GM20431 (cell line): ENCODE results near the gene LRRC3C.

Source experiments
- in situ Hi-C: fragments of 300-500 bp; cut with MseI, MboI; formaldehyde crosslinking; loops from one replicate; pipeline ENCODE4 v1.15.0; 2020; ENCODE audit warnings: low sequenced_read_pairs; ENCODE audit not compliant: unreplicated experiment

Gene LRRC3C

GRCh38 chr17:39971076-39971603 is 43.6 kb downstream of the LRRC3C start:
- in situ Hi-C loops: loop anchor here (10.0 to 25.0 kb wide), 2 partner anchors 96 to 209 kb away; no protein-coding TSS in a partner anchor

DNA sequence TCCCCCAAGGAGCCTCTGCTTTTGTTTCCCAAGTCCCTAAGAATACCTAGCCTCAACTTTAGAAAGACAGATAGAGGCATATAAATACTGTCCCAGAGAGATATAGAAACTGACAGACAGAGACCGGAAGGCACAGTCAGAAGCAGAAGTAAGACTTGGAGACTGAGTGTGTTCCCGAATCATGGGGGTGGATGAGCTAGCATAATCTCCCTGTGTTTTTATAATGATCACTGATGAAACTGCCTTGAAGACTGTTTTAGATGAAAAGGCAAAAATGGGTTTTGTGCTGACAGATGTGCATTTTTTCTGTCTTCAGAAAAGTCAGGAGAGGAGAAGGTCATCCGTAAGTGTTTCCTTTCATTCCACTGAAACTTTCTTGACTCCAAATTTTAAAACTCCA is 44.7 kb downstream of the LRRC3C start:
- in situ Hi-C loops: loop anchor here (10.0 to 25.0 kb wide), 2 partner anchors 97 to 210 kb away; no protein-coding TSS in a partner anchor

- in situ Hi-C loops: loop anchor here (10.0 to 25.0 kb wide), 2 partner anchors 99 to 211 kb away; no protein-coding TSS in a partner anchor
These were observed 46.0 kb downstream of the LRRC3C start for GRCh38 chr17:39973496-39973895.

DNA sequence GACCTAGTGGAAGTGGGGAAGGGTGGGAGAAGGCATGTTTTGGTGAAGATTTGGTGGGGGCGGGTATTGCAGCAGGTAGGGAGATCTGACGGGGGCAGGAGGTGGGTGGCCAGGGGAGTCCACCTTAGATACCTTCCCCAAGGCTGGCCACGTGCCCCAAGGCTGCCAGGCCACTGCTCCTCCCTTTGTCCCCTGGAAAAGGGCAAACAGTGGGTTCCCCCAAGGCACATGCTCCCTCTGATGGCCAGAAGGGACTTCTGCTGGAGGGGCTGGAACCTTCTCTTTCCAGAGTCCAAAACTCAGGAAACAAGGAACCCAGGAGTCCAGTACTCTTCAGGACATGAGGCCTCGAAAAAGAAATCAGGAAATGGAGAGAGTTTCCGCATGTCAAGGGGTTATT is 46.9 kb downstream of the LRRC3C start:
- in situ Hi-C loops: loop anchor here (10.0 to 25.0 kb wide), 2 partner anchors 100 to 212 kb away; no protein-coding TSS in a partner anchor

- in situ Hi-C loops: loop anchor here (10.0 kb wide), 1 partner anchor 101 kb away; no protein-coding TSS in a partner anchor
These were observed 48.3 kb downstream of the LRRC3C start for GRCh38 chr17:39975801-39976200.

DNA sequence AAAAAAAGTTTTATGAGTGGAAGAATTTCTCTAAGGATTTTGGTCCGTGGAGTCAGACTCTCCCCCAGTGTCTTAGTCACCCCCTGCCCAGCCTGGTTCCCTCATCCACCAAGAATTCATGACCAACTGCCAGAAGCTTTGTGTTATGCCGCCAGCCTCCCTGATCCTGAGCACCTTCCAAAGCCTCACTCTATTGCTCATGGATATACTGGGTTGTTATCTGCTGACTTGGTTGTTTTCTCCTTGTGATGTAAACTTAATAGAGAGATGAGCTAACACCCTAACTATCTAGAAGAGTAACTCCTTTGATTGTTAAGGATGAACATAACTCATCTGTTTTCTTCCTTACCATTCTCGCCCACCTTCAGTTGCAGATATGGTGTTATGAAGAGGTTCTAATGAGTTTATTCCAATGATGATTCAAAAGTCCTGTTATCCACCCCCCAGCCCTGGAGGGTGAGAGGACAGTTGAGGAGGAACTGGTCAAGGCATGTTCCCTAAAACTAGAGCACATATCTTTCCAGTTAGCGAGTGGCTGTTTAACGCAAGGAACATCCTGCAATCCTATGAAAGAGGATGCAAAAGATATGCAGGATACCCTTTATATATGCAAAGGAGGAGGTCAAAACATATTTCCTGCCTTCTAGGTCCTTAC is 51.6 kb downstream of the LRRC3C start:
- in situ Hi-C loops: loop anchor here (10.0 kb wide), 1 partner anchor 104 kb away; no protein-coding TSS in a partner anchor

- in situ Hi-C loops: loop anchor here (10.0 kb wide), 1 partner anchor 105 kb away; no protein-coding TSS in a partner anchor
These were observed 52.4 kb downstream of the LRRC3C start for GRCh38 chr17:39979893-39980350.

DNA sequence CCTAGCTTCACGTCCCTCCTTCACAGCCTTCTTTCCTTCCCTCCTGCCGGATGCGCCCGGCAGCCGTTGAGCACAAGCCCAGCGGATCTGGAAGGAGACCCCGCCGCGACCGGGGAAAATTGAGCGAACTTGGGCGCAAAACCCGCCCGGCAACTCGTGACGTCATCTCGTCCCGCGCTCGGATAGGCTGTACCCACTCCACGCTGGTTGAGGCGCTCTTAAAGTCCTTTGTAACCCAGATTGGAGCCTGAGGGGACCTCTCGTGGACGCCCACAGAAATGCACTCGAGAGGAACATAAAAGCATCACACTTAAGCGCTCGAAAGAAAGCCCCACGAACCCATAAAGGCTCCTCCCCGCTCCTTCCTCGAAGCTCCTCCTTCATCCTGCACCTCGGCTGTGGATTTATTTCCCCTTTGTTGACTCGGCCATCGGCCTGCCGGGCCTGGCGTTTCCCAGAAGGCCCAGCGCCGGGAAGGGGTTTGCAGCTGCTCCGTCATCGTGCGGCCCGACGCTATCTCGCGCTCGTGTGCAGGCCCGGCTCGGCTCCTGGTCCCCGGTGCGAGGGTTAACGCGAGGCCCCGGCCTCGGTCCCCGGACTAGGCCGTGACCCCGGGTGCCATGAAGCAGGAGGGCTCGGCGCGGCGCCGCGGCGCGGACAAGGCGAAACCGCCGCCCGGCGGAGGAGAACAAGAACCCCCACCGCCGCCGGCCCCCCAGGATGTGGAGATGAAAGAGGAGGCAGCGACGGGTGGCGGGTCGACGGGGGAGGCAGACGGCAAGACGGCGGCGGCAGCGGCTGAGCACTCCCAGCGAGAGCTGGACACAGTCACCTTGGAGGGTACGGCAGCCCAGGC is 53.0 kb downstream of the LRRC3C start, which contains the start of gene PSMD3:
Gene PSMD3 (plus strand): TSS at position 457 of the 856 bp plus-strand sequence. CDS start 164 bp downstream, at position 621.
- in situ Hi-C loops: no loop called here

DNA sequence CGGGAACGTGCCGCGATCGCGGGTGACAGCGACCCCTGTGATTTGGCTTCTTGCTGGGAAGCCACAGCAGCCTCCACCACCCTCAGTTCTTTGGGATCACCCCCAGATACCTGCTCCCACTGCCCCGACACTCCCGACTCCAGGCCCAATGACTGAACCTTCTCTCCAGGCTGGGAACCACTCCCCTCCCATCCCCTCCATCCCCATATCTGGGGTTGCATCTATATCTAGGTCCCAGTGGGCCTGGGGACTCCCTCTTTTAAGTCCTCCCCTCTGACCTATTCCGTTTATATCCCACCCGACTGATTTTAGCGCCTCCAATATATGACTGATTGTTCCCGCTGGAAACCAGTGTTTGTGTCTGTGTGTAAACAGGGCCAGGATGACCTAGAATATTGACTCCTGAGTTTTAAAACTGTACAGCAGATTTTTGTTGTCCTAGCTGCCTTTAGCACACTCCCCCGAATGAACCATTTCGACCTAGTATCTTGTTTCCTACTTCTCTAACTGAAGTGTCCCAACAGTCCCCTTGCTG is 53.7 kb downstream of the LRRC3C start:
- in situ Hi-C loops: no loop called here

DNA sequence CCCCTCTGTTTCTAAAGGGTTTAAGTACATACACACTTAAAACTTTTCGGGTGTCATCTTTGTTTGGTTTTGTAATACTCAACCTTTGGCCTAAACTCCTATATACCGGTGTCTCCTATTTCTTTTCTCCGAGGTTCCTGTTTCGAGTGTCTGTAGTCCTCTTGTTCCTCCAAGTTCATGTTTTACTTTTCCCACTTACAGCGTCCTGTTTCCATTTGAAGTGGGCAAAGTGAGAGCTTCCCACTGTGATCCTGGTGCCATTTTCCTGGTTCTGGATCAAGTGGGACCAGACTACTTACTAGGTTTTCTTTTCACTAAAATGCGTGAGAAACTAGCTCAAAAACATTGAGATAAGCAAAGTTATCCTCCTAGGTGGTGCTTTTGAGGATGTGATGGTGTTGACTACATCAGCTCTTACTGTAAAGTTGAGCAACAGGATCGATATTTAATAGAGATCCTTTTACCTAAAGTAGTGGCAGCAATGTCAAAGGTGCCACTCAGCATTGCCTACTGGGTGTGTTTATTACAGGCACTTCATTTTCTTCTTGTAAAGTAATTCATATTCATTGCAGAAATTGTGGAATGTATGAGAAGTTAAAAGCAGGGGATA is 54.3 kb downstream of the LRRC3C start:
- in situ Hi-C loops: no loop called here

DNA sequence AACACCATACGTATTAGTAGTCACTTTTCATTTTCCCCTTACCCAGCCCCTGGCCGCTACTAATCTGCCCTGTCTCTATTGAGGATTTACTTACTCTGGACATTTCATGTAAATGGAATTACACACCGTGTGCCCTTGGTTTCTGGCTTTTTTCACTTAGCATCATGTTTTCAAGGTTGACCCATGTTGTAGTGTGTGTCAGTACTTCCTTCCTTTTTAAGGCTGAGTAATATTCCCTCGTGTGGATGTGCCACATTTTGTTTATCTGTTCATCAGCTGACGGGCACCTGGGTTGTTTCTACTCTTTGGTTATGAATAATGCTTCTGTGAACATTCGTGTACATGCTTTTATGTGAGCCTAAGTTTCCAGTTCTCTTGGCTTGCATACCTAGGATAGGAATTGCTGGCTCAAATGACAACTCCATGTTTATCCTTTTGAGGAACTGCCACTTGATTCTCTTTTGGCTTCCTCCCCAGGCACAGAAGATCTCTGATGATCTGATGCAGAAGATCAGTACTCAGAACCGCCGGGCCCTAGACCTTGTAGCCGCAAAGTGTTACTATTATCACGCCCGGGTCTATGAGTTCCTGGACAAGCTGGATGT is 60.8 kb downstream of the LRRC3C start:
- in situ Hi-C loops: no loop called here

GRCh38 chr17:39994448-39994847 is 66.9 kb downstream of the LRRC3C start:
- in situ Hi-C loops: no loop called here
